T-helper 9 cell (primary cell): Measurements from ENCODE around the gene MYO1E.
"Not testable (repeated sequence)": the region's sequence is repeated elsewhere in the genome, so short reads cannot be mapped to it uniquely, and the experiment has no call there.

Experiments used
- DNase-seq: peaks from one replicate; pipeline ENCODE4 v3.0.0-alpha.2; 2020

The MYO1E gene

GRCh38 chr15:59159210-59159609 lies 213.5 kb downstream of the MYO1E start:
- DNase-seq = no peak

GRCh38 chr15:59158701-59159034 lies 214.0 kb downstream of the MYO1E start:
- no peak for DNase-seq

- no peak for DNase-seq
These were observed 214.6 kb downstream of the MYO1E start for GRCh38 chr15:59157840-59158700.

DNA sequence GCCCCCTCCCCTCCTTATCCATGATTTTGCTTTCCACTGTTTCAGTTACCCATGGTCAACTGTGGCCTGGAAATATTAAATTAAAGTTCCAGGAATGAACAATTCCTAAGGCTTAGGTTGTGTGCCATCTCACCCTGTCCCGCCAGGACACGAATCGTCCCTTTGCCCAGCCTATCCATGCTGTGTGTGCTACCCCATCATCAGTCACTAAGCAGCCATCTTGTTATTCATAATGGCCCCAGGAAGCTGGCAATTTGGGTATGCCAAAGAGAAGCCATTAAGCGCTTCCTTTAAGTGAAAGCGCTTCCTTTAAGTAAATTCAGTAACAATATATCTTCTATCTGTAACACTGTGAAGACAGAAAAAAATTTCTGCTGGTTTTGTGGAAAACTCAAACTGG lies 215.3 kb downstream of the MYO1E start:
- no peak for DNase-seq

DNA sequence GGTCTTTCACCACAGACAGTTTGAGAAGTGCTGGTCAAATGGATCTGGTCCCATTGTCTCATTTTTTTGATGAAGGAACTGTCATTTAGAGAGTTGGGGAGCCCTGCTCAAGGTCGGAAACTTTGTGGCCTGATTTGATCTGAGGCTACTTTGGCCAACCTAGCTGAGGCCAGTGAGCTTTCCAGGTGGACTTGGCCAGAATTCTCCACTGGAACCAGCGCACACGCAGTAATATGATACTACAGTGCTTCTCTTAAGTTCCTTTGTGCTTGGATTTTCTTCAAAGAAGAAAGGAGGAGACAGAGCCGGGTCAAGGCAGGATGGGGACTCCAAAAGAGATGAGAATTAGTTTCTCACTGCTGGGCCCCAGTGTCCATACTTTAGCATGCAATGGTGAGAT lies 217.2 kb downstream of the MYO1E start:
- DNase-seq = no peak

DNA sequence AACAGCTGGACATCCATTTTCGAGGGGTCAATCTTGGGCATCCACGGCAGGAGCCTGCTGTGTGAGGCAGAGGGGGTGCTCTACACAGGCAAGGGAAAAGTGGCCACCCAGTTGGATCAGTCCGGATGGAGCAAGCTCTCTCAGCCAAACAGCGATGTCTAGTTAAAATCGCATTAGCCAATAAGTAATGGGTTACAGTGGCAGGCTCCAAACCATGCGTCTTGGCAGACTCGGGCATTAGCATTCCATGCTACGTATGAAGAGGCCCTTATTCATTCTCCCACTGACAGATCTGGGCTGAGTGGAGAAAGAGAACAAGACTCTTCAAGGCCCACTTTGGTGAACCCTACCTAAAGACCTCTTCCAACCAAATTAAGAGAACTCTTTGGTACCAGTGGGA lies 218.4 kb downstream of the MYO1E start:
- no peak for DNase-seq

DNA sequence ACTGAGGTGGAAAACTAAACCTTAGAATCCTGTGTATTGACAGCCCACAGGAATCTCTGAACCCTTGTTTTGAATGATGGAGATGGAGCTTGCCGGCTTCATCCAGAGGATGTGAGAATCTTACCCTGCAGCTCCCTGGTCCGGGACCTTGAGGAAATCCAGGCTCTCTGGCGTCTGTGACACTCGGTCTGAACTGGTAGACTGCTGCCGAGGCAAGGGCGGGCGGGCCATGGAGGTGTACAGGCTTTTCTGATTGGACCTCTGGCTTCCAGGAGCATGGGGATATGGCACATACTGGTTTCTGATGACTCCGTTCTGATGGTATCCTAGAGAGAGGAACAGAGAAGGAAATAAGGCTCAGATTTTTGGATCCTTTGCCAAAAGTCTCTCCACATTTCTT lies 219.2 kb downstream of the MYO1E start:
- DNase-seq = no peak

DNA sequence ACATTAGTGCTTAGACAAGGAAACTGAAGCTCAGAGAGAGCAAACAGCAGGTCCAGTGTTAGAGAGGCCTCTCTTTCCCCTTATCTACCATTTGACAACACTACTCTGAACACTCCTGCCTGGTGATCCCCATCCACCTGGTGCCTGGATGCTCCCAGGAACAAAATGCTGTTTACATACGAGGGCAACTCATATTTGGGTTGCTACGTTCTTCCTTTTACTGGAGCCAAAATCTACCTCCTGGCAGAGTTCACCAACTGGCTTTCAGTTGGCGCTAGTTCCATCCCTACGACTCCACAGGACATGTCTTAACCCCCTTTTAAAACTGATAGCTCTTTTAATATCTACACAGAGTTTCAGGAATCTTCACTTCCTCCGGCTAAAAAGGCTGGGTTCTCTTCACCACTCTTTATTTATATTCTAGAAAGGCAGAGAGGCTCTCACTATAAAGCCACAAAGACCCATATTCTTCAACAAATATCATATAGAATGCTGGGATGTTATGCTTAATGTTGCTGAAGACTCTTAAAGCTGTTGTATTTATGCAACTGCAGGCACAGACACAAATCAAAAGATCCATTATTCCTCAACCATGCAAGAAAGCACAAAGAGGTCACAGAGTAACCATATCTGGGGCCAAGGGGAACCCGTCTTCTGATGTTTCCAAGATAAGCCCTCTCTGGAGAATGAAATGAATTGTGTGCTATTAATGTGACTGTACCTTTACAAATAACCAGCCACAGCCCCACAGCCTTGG lies 219.8 kb downstream of the MYO1E start:
- no peak for DNase-seq

GRCh38 chr15:59150185-59150584 lies 222.5 kb downstream of the MYO1E start:
- no peak for DNase-seq

- no peak for DNase-seq
These were observed 224.4 kb downstream of the MYO1E start for GRCh38 chr15:59148153-59148833.

- DNase-seq = no peak
These were observed 225.0 kb downstream of the MYO1E start for GRCh38 chr15:59147666-59148065.

GRCh38 chr15:59144594-59144993 lies 228.1 kb downstream of the MYO1E start:
- DNase-seq = not testable (repeated sequence)

DNA sequence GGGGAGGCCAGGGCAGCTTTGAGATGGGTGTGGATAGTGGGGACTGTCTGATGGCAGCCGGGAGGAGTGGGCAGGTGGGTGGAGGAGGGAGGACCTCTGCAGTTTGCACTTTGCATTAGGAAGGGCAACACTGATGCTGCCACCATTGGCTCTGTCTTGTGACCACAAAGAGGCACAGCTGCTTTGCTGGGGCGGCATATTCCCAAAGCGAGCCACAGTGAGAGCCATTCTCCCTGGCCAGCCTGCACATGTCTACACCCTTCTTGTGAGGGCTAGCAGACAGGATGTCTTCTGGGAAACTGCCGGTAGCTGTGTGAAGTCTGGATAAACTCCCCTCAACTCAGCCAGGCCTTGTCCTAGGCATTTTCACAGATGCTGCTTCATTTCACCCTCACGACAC lies 229.4 kb downstream of the MYO1E start:
- DNase-seq = no peak

DNA sequence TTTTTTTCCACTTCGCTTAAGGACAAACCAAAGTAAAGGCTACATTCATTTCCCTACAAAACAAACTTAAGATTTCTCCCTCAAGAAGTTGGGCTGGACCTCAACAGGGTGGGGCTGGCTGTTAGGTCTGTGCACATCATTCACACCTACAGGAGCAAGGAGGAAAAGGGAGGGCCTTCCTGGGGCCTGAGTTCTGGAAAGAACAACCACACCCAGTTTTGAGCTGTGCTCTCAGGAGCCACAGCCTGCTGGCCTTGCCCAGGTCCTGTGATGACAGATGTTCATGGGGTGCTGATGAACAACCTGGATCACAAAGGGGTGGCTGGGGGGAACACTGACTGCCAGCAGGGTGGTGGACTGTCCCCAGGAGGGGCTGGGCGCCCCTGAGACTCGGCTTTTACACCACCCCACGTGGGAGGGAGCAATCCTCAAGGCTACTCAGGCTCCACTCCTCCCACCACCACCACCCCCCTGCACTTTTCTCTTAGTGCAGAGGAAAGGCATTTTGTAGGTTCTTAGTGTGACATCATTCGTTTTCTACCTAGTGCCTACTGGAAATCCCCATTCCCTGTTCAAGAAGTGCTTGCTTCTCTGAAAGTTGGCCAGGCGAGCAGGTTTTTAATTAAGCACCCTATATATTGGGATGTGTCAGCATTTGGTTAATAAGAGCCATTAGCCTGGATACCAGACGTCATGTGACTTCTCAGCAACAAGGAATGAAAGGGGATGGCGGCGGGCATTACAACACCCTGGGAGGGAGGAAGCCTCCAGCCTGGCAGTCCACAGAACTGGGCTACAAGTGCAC lies 232.0 kb downstream of the MYO1E start:
- no peak for DNase-seq

DNA sequence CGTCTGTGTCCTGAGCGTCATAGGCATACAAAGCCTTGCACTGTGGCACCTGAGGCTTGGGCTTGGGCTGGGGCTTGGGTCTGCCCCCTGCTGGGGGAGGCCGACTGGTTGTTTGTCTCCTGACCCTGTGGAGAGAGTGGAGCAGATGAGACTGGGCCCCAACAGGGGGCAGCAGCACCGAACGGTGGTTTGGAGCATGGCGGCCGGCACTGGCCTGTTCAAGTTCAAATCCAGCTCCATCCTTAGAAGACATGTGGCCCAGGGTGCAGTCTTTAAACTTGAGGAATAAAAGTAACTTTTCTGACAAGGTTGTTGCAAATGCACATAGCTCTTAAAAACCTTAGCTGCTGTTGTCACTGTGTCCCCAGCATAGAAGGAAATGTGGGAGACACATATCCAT lies 234.4 kb downstream of the MYO1E start:
- DNase-seq = peak; percentile 35

DNA sequence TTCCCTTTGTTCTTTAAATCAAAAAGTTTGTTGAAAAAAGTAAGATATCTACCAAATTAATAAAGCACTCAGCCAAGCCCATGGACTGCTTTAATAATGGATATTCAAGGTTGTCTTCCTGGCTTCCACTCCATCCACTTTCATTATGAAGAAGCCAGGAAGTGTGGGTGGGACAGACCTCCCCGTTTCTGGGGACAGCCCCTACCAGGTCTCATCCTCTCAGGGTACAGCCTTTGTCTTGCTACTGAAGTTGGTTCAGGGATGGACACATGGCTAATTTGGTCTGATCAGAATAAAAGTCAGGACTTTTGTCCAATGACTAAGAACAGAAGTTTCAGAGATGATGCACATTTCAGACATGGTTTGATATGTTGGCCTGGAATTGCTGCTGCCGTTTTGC lies 235.1 kb downstream of the MYO1E start:
- no peak for DNase-seq

- no peak for DNase-seq
These were observed 238.7 kb downstream of the MYO1E start for GRCh38 chr15:59133929-59134427.

DNA sequence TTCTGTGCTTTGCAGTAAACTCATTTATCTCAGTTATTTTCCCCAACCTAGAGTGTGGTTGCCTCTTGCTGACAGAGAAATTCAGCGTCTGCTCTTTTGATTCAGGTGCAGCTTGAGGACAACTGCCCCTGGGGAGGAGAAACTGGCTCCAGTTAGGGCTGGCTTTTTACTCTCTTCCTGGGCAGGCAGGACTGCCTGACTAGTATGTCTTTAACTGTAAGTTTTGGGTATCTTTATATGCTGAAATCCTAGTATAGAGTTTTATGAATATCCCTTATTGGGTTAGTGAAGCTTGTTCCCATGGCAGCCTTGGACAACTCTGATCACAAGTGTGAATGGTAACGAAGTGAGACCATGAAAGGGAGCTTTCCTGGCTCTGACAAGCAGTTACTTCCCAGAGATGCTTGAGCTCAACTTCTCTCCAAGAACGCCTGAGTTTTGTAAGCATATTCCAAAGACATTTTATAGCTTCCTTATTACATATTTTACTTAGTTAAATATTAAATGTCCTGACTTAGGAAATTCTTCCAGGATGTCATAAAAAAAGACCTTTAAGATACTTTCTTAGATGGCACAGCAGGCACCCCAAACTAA lies 240.6 kb downstream of the MYO1E start:
- no peak for DNase-seq

DNA sequence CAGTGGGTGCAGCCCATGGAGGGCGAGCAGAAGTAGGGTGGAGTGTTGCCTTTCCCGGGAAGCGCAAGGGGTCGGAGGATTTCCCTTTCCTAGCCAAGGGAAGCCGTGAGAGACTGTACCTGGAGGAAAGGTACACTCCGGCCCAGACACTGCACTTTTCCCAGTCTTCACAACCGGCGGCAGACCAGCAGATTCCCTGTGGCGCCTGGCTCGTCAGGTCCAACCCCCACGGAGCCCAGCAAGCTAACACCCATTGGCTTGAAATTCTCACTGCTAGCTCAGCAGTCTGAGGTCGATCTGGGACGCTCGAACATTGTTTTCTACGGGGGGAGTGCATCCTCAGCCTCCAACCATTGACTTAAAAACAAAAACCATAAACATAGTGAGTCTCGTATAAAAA lies 241.2 kb downstream of the MYO1E start:
- DNase-seq = no peak

DNA sequence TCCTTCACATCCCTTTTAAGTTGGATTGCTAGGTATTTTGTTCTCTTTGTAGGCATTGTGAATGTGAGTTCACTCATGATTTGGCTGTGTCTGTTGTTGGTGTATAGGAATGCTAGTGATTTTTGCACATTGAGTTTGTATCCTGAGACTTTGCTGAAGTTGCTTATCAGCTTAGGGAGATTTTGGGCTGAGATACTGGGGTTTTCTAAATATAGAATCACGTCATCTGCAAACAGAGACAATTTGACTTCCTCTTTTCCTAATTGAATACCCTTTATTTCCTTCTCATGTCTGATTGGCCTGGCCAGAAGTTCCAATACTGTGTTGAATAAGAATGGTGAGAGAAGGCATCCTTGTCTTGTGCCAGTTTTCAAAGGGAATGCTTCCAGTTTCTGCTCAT lies 245.4 kb downstream of the MYO1E start:
- not testable (repeated sequence) for DNase-seq

DNA sequence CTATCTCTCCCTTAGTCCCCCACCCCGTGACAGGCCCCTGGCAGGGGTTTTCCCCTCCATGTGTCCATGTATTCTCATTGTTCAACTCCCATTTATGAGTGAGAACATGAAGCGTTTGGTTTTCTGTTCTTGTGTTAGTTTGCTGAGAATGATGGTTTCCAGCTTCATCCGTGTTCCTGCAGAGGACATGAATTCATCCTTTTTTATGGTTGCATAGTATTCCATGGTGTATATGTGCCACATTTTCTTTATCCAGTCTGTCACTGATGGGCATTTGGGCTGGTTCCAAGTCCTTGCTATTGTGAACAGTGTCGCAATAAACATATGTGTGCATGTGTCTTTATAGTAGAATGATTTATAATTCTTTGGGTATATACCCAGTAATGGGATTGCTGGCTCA lies 247.0 kb downstream of the MYO1E start:
- DNase-seq = not testable (repeated sequence)

GRCh38 chr15:59124261-59124660 lies 248.4 kb downstream of the MYO1E start:
- no peak for DNase-seq
